Fibroblast of lung (primary cell): ENCODE measurements around the gene CHPF2.

Experiments
- CTCF ChIP-seq, 2 donors: IDR thresholded peaks in 1 of 2; conservative IDR thresholded peaks in 1 of 2; 1 replicate in 1 of 2; 2 replicates in 1 of 2; pipeline ENCODE4 v1.5.1; 2011 to 2012; ENCODE audit warnings: low read length in 2 of 2, control low read depth in 1 of 2, inconsistent platforms in 1 of 2, low read depth in 1 of 2, mild to moderate bottlenecking in 1 of 2
- EZH2 ChIP-seq: IDR thresholded peaks from 2 replicates; pipeline ENCODE4 v1.5.1; 2012; ENCODE audit warnings: low read length, control low read depth, mild to moderate bottlenecking; ENCODE audit errors: missing control alignments

- no peak for TF ChIP-seq CTCF (conservative IDR thresholded peaks at IDR 0.05 in 1 of 2, IDR thresholded peaks at IDR 0.05 in 1 of 2; ENCODE audit: low read depth in 1 of 2, low read length in 2 of 2)
- TF ChIP-seq EZH2, result no peak
Observed at GRCh38 chr7:151251689-151252560, 19.6 kb downstream of the CHPF2 start.
